Body of pancreas (tissue), 4 donors: ENCODE data around the gene TM9SF1. TPM values are rescaled to one million over a fixed set of nuclear protein-coding genes. Genes with fewer than 3 reads are reported as not detected.
"Not testable (repeated sequence)": the region's sequence is repeated elsewhere in the genome, so short reads cannot be mapped to it uniquely, and the experiment has no call there.

Experiments
- ATAC-seq: fragments of 150-250 bp; one replicate; pipeline ENCODE4 v1.9.1; 2016
- DNase-seq, 4 donors: peaks; one replicate each; pipeline ENCODE4 v3.0.0-alpha.2; 2019
- H3K27ac ChIP-seq, 4 donors: fragments of 200-600 bp; sonication (generic); 1 replicate in 3 of 4; 2 replicates in 1 of 4; pipeline versions ENCODE4 v1.5.1 to v1.6.1; 2016 to 2019; ENCODE audit warnings: mild to moderate bottlenecking in 1 of 4, mixed read lengths in 1 of 4, moderate library complexity in 1 of 4
- H3K27me3 ChIP-seq, 2 donors: fragments of 200-600 bp; sonication (generic); one replicate each; pipeline ENCODE4 v1.6.0; 2016; ENCODE audit warnings: mild to moderate bottlenecking in 1 of 2
- H3K36me3 ChIP-seq, 2 donors: fragments of 200-600 bp; sonication (generic); replicated peaks in 1 of 2; 2 replicates each; pipeline ENCODE4 v1.5.1; 2016; ENCODE audit warnings: low read depth in 2 of 2; ENCODE audit not compliant: insufficient read depth in 1 of 2
- H3K4me1 ChIP-seq: fragments of 200-600 bp; sonication (generic); one replicate; pipeline ENCODE4 v1.6.0; 2016
- H3K4me3 ChIP-seq, 2 donors: fragments of 200-600 bp; sonication (generic); 1 replicate in 1 of 2; 2 replicates in 1 of 2; pipeline ENCODE4 v1.5.1; 2016 to 2019
- H3K9me3 ChIP-seq, 3 donors: fragments of 200-600 bp; sonication (generic); 1 replicate in 2 of 3; 2 replicates in 1 of 3; pipeline ENCODE4 v1.5.1; 2016
- CTCF ChIP-seq, 7 experiments: fragments of 450-650 bp in 4 of 7; fragments of 200-600 bp in 3 of 7; sonication (generic) in 3 of 7; IDR thresholded peaks; one replicate each; pipeline ENCODE4 v1.5.1; 2016 to 2019; ENCODE audit warnings: antibody characterized with exemption in 7 of 7
- POLR2A ChIP-seq, 3 donors: fragments of 450-650 bp; IDR thresholded peaks; one replicate each; pipeline ENCODE4 v1.6.1; 2016; ENCODE audit warnings: antibody characterized with exemption in 3 of 3, mild to moderate bottlenecking in 2 of 3
- WGBS, 2 donors: methylation state at CpG; one replicate each; pipeline ENCODE4 v1.1.5; 2017; 5-methylcytosine and 5-hydroxymethylcytosine counted together
- intact Hi-C: fragments of 100-400 bp; cut with DNase I; formaldehyde crosslinking; loops from one replicate; pipeline ENCODE4 v1.15.1; 2023
- total RNA-seq, 2 donors: library from RNA; depleted of rRNA; stranded (reverse); fragments of >200 nt; gene quantifications; one replicate each; pipeline ENCODE4 v1.1.0, GENCODE V29; 2016

TM9SF1 gene
- total RNA-seq, 2 donors from 2014 or later = 57.9 to 59.7 TPM

DNA sequence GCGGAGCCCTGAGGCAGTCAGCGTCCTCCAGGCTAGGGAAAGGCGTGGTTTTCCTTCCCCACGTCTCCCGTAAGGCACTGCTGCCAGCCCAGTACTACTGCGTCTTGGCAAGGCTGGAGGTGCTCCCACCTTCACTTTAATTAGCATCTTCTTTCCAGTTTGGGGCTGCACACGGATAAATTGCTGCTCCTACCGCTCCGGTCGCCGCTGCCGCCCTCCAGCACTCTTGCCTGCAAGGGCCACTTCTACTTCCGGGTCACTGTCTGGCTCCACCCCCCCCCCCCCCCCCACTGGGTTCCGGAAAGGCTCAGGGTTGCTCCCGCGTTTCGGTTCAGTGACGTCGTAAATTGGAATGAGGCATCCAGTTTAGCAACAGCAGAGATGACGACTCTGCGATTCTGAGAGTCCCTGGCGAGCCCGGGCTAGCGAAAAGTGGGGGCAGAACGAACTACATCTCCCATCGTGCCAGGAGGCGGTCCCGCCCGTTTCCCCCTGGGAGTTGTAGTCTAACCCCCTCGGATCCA is 36.9 kb upstream of the TM9SF1 start, which contains the start of gene NEDD8:
NEDD8 (minus strand) TSS at position 247 of the 524 bp plus-strand sequence; CDS start at position 147, 100 bp downstream.
- intact Hi-C loops = no loop called here
- ATAC-seq (peak; percentile 92), DNase-seq (peak; percentile 86 to 91 (median 88))
- peak in 2 of 3 donors; percentile 45 to 71 for TF ChIP-seq POLR2A (IDR thresholded peaks at IDR 0.05)
- no peak for TF ChIP-seq CTCF (IDR thresholded peaks at IDR 0.05)
- H3K27me3 ChIP-seq = no peaks in the 10 kb centered on the region
- peaks cover 0 to 8% of the 10 kb centered on the region in 2 donors for H3K36me3 ChIP-seq
- peak within 1 kb of the TSS; percentile 77 to 94 (median 84) for H3K27ac ChIP-seq
- peak within 1 kb of the TSS; percentile 76 to 86 for H3K4me3 ChIP-seq
- WGBS, 2 donors = 0% methylated on average over 9 to 30 of the region's 30 CpGs
- H3K4me1 ChIP-seq = peaks cover 36% of the 10 kb centered on the region
- H3K9me3 ChIP-seq = no peaks in the 10 kb centered on the region

GRCh38 chr14:24231263-24232120 is 36.3 kb upstream of the TM9SF1 start:
- TF ChIP-seq POLR2A (IDR thresholded peaks at IDR 0.05) = no peak
- TF ChIP-seq CTCF (IDR thresholded peaks at IDR 0.05) = no peak
- Histone ChIP-seq H3K4me3 (peak overlapping the region; percentile 76 to 86), H3K27me3 (no peaks in the 10 kb centered on the region), H3K36me3 (peaks cover 0 to 2% of the 10 kb centered on the region in 2 donors), H3K27ac (peak overlapping the region; percentile 77 to 94 (median 84)), H3K4me1 (peaks cover 36% of the 10 kb centered on the region), H3K9me3 (no peaks in the 10 kb centered on the region)
- DNase-seq = no peak
- WGBS, 2 donors = 7 to 9% methylated on average over 13 to 23 of the region's 23 CpGs
- intact Hi-C loops = no loop called here
- ATAC-seq = no peak

DNA sequence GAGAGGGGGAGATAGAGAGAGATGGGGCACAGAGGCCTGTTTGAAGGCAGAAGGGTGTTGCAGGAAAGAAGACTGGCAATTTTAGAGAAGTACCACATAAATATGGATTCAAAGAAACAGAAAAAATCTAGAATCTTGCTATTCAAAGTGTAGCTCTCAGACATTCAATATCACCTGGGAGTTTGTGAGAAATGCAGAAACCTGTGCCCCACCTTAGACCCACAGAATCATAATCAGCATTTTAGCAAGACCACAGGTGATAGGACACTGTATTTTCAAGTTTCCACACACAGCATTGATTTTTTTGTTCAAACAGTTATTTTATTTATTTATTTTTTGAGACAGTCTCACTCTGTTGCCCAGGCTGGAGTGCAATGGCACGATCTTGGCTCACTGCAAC is 33.7 kb upstream of the TM9SF1 start:
- no peak overlapping the region for H3K4me3 ChIP-seq
- peaks cover 21% of the 10 kb centered on the region for H3K4me1 ChIP-seq
- no peak overlapping the region for H3K27ac ChIP-seq
- H3K27me3 ChIP-seq = no peaks in the 10 kb centered on the region
- intact Hi-C loops = no loop called here
- DNase-seq = no peak
- WGBS, 2 donors = 0 to 23% methylated on average over 1 of the region's 1 CpG
- no peak for ATAC-seq
- no peaks in the 10 kb centered on the region for H3K36me3 ChIP-seq
- no peaks in the 10 kb centered on the region for H3K9me3 ChIP-seq
- TF ChIP-seq POLR2A (IDR thresholded peaks at IDR 0.05) = no peak

- Histone ChIP-seq H3K27ac (no peak overlapping the region), H3K27me3 (no peaks in the 10 kb centered on the region), H3K9me3 (no peaks in the 10 kb centered on the region), H3K4me1 (peaks cover 9% of the 10 kb centered on the region), H3K4me3 (no peak overlapping the region), H3K36me3 (no peaks in the 10 kb centered on the region)
- no peak for DNase-seq
- ATAC-seq = no peak
- intact Hi-C loops = no loop called here
- WGBS, 2 donors = 75 to 87% methylated on average over 1 of the region's 1 CpG
- TF ChIP-seq CTCF (IDR thresholded peaks at IDR 0.05) (no peak), POLR2A (IDR thresholded peaks at IDR 0.05) (no peak)
Measured at GRCh38 chr14:24226473-24226872, 31.2 kb upstream of the TM9SF1 start.

DNA sequence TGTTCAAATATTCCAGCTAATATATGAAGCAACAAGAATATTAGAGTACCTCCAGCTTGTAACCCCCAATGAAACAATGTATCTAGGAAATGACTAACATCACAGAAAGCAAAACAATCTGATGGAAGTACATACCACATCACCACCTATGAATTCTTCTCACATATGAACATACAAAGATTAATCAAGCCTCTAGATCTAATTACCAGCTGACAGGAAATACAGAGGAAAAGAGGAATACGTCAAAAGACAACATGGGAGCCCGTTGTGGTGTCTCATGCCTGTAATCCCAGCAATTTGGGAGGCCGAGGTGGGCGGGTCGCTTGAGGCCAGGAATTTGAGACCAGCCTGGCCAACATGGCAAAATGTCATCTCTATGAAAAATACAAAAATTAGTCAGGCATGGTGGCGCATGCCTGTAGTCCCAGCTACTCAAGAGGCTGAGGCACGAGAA is 29.4 kb upstream of the TM9SF1 start:
- TF ChIP-seq POLR2A (IDR thresholded peaks at IDR 0.05) = no peak
- TF ChIP-seq CTCF (IDR thresholded peaks at IDR 0.05) = no peak
- H3K27ac ChIP-seq = no peak overlapping the region
- no peak for DNase-seq
- no peaks in the 10 kb centered on the region for H3K9me3 ChIP-seq
- H3K27me3 ChIP-seq = no peaks in the 10 kb centered on the region
- H3K4me1 ChIP-seq = no peaks in the 10 kb centered on the region
- no peaks in the 10 kb centered on the region for H3K36me3 ChIP-seq
- intact Hi-C loops = no loop called here
- 83 to 89% methylated on average over 7 of the region's 7 CpGs for WGBS, 2 donors
- no peak for ATAC-seq
- no peak overlapping the region for H3K4me3 ChIP-seq

- DNase-seq, H3K27me3 ChIP-seq, intact Hi-C loops, H3K27ac ChIP-seq, H3K4me1 ChIP-seq, H3K9me3 ChIP-seq, H3K4me3 ChIP-seq, H3K36me3 ChIP-seq, ATAC-seq: not testable (repeated sequence)
- 99 to 100% methylated on average over 3 to 4 of the region's 4 CpGs for WGBS, 2 donors
Measured at GRCh38 chr14:24222987-24223386, 27.7 kb upstream of the TM9SF1 start.
